ENCODE data around the gene VKORC1. TPM values are rescaled to one million over a fixed set of nuclear protein-coding genes. Genes with fewer than 3 reads are reported as not detected.

The VKORC1 gene
- total and polyA plus RNA-seq, 4 donors, result 29.9 to 519 (median 263) TPM

- Histone ChIP-seq H3K36me3 (ENCODE audit: control insufficient read depth in 4 of 4, insufficient read depth in 3 of 4, low read depth in 1 of 4, low read length in 3 of 4) (peaks cover 13 to 44% (median 27%) of the 10 kb centered on the region in 4 donors), H3K27me3 (ENCODE audit: control insufficient read depth in 4 of 4, insufficient read depth in 4 of 4, low read length in 3 of 4) (no peaks in the 10 kb centered on the region), H3K4me1 (ENCODE audit: control insufficient read depth in 4 of 4, insufficient read depth in 4 of 4, low read length in 3 of 4) (peaks cover 0 to 12% (median 8%) of the 10 kb centered on the region in 4 donors), H3K27ac (ENCODE audit: low read depth in 1 of 2, low read length in 2 of 2) (no peak within 1 kb of the TSS), H3K4me3 (ENCODE audit: low read depth in 1 of 3, low read length in 3 of 3) (no peak within 1 kb of the TSS), H3K9me3 (ENCODE audit: control insufficient read depth in 4 of 4, low read length in 3 of 4) (no peaks in the 10 kb centered on the region), H3K9ac (ENCODE audit: low read depth in 1 of 2, low read length in 2 of 2) (no peak within 1 kb of the TSS)
- TF ChIP-seq HNF4A (conservative IDR thresholded peaks at IDR 0.05) (no peak), FOXA1 (IDR thresholded peaks at IDR 0.05) (no peak), RXRA (IDR thresholded peaks at IDR 0.05) (no peak), FOXA2 (IDR thresholded peaks at IDR 0.05) (no peak)
- no peak for DNase-seq (ENCODE audit: low spot score)
- 84% methylated on average over 15 of the region's 15 CpGs for WGBS
Measured at GRCh38 chr16:31088459-31089183, 6.0 kb downstream of the VKORC1 start, which contains the start of gene PRSS53. PRSS53 (minus strand) TSS chr16:31088943; CDS start chr16:31088809, 134 bp downstream.

- no peak for DNase-seq (ENCODE audit: low spot score)
- H3K9ac ChIP-seq (ENCODE audit: low read depth in 1 of 2, low read length in 2 of 2), result no peak overlapping the region
- no peak overlapping the region for H3K4me3 ChIP-seq (ENCODE audit: low read depth in 1 of 3, low read length in 3 of 3)
- H3K9me3 ChIP-seq (ENCODE audit: control insufficient read depth in 4 of 4, low read length in 3 of 4), result no peaks in the 10 kb centered on the region
- 89% methylated on average over 5 of the region's 5 CpGs for whole genome bisulfite sequencing
- no peaks in the 10 kb centered on the region for H3K27me3 ChIP-seq (ENCODE audit: control insufficient read depth in 4 of 4, insufficient read depth in 4 of 4, low read length in 3 of 4)
- TF ChIP-seq ATF3 (IDR thresholded peaks at IDR 0.05) (no peak), HNF4A (conservative IDR thresholded peaks at IDR 0.05) (no peak), RAD21 (IDR thresholded peaks at IDR 0.05) (no peak), NR2F2 (IDR thresholded peaks at IDR 0.05) (no peak), RXRA (IDR thresholded peaks at IDR 0.05) (no peak), HNF4G (IDR thresholded peaks at IDR 0.05) (no peak), FOXA2 (IDR thresholded peaks at IDR 0.05) (no peak), GABPA (IDR thresholded peaks at IDR 0.05 in 1 of 2, conservative IDR thresholded peaks at IDR 0.05 in 1 of 2) (no peak), TAF1 (conservative IDR thresholded peaks at IDR 0.05) (no peak), ZBTB33 (IDR thresholded peaks at IDR 0.05) (no peak), EGR1 (IDR thresholded peaks at IDR 0.05; ENCODE audit: low read depth in 2 of 2) (no peak), FOXA1 (IDR thresholded peaks at IDR 0.05) (no peak)
- peaks cover 0 to 8% (median 6%) of the 10 kb centered on the region in 4 donors for H3K4me1 ChIP-seq (ENCODE audit: control insufficient read depth in 4 of 4, insufficient read depth in 4 of 4, low read length in 3 of 4)
- H3K36me3 ChIP-seq (ENCODE audit: control insufficient read depth in 4 of 4, insufficient read depth in 3 of 4, low read depth in 1 of 4, low read length in 3 of 4), result peaks cover 13 to 47% (median 30%) of the 10 kb centered on the region in 4 donors
- no peak overlapping the region for H3K27ac ChIP-seq (ENCODE audit: low read depth in 1 of 2, low read length in 2 of 2)
Measured at GRCh38 chr16:31087971-31088370, 6.6 kb downstream of the VKORC1 start.

GRCh38 chr16:31087481-31087880, 7.1 kb downstream of the VKORC1 start:
- H3K9me3 ChIP-seq (ENCODE audit: control insufficient read depth in 4 of 4, low read length in 3 of 4), result no peaks in the 10 kb centered on the region
- no peak overlapping the region for H3K9ac ChIP-seq (ENCODE audit: low read depth in 1 of 2, low read length in 2 of 2)
- no peak overlapping the region for H3K27ac ChIP-seq (ENCODE audit: low read depth in 1 of 2, low read length in 2 of 2)
- peaks cover 13 to 47% (median 30%) of the 10 kb centered on the region in 4 donors for H3K36me3 ChIP-seq (ENCODE audit: control insufficient read depth in 4 of 4, insufficient read depth in 3 of 4, low read depth in 1 of 4, low read length in 3 of 4)
- 94% methylated on average over 8 of the region's 8 CpGs for WGBS
- no peaks in the 10 kb centered on the region for H3K27me3 ChIP-seq (ENCODE audit: control insufficient read depth in 4 of 4, insufficient read depth in 4 of 4, low read length in 3 of 4)
- peaks cover 0 to 3% (median 2%) of the 10 kb centered on the region in 4 donors for H3K4me1 ChIP-seq (ENCODE audit: control insufficient read depth in 4 of 4, insufficient read depth in 4 of 4, low read length in 3 of 4)
- no peak for DNase-seq (ENCODE audit: low spot score)
- TF ChIP-seq NR2F2 (IDR thresholded peaks at IDR 0.05) (no peak), GABPA (IDR thresholded peaks at IDR 0.05 in 1 of 2, conservative IDR thresholded peaks at IDR 0.05 in 1 of 2) (no peak), RAD21 (IDR thresholded peaks at IDR 0.05) (no peak), RXRA (IDR thresholded peaks at IDR 0.05) (no peak), CTCF (IDR thresholded peaks at IDR 0.05; ENCODE audit: low read depth, low read length, missing input control) (no peak), HNF4A (conservative IDR thresholded peaks at IDR 0.05) (no peak), HNF4G (IDR thresholded peaks at IDR 0.05) (no peak), JUND (IDR thresholded peaks at IDR 0.05) (no peak), FOXA1 (IDR thresholded peaks at IDR 0.05) (no peak), REST (IDR thresholded peaks at IDR 0.05) (no peak), TAF1 (conservative IDR thresholded peaks at IDR 0.05) (no peak), EGR1 (IDR thresholded peaks at IDR 0.05; ENCODE audit: low read depth in 2 of 2) (no peak)
- no peak overlapping the region for H3K4me3 ChIP-seq (ENCODE audit: low read depth in 1 of 3, low read length in 3 of 3)

All from liver (tissue), 9 donors.